ENCODE results near the gene C11orf21. TPM values are rescaled to one million over a fixed set of nuclear protein-coding genes. Genes with fewer than 3 reads are reported as not detected.

The C11orf21 gene
- total RNA-seq, 2 donors from 2014 or later: 13.6 to 16.6 TPM

DNA sequence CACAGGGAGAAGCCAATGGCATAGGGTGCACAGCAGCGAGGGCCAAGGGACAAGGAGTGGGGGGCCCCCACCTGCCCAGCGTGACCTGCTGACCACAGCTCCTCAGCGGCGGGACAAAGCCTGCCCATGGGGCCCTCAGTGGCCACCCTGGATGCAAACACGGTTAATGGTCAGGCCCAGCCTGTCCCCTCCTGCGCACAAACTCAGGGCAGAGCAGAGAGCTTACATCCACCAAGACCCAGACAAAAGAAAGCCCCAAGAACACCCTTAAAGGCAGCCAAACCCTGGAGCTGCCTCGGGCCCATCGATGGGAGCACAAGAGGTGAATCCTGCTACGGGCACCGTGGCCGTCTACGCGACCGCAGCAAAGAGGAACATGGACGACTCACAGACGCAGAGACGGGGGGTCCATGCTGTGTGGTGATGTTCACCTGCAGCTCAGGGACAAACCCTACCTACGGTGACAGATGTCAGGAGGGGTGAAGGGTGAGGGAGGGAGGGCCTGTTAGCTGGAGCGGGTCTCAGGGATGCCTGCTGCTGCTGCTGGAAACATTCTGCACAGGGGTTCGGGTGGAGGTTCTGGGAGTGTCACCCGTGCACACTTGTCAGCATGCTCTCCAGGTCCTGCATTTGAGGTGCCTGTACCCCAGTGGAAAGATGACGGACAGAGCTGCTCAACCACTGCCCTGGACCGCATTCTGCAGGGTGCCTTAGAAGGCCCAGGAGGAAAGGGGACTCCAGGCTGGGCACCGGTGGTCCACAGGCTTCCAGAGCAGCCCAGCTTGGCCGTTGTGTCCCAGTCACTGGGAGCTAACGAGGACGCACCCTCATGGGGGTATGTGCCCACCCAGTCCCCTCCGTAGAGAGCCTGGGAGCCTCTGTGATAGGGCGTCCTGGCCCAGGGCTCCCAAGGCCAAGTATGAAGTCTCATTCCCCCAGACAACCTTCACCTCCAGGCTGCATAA, 42.9 kb downstream of the C11orf21 start:
- no peak overlapping the region for H3K27ac Mint-ChIP-seq
- no peaks in the 10 kb centered on the region for H3K27me3 Mint-ChIP-seq (ENCODE audit: low read depth)
- H3K9me3 Mint-ChIP-seq: peaks cover 0 to 1% of the 10 kb centered on the region in 2 donors
- no peaks in the 10 kb centered on the region for H3K4me1 Mint-ChIP-seq (ENCODE audit: low read depth)
- H3K36me3 Mint-ChIP-seq (ENCODE audit: insufficient read depth in 2 of 2): no peaks in the 10 kb centered on the region
- DNase-seq (no peak), ATAC-seq (replicated peaks in 1 of 2) (no peak)
- no peak overlapping the region for H3K4me3 Mint-ChIP-seq

DNA sequence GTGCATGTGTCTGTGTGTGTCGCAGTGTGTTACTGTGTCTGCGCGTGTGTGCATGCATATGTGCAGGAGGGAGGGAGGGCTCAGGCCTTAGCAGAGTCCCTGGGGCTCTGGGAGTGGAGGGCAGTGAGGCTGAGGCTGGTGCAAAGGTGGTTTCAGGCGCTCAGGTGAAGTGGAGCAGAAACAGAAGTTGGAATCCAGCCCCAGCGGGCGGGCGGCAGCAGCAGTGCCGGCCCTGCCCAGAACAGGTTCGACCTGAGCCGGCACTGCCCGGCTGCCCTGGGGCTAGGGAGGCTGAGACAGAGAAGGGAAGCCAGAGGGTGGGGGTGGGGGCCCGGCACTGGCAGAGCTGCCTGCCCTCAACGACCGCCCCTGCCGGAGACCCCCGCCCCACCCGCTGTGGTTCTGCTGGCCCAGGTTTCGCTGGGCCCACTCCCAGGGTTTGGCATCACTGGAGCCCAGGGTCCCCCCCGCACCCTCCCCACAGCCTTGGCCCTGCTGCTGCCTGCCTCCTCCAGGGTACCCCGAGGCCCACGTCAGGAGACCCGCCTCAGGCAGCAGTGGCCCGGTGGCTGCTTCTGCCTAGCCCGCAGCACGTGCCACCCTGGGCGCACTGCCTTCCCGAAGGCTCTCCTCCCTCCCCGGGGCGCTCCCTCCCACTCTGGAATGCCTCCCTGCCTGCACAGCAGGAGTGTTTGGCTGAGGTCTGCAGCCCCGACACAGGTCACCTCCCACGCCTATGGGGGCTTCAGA, 44.6 kb downstream of the C11orf21 start:
- H3K36me3 Mint-ChIP-seq (ENCODE audit: insufficient read depth in 2 of 2): no peaks in the 10 kb centered on the region
- DNase-seq (no peak), ATAC-seq (replicated peaks in 1 of 2) (no peak)
- no peaks in the 10 kb centered on the region for H3K4me1 Mint-ChIP-seq (ENCODE audit: low read depth)
- no peak overlapping the region for H3K27ac Mint-ChIP-seq
- no peaks in the 10 kb centered on the region for H3K27me3 Mint-ChIP-seq (ENCODE audit: low read depth)
- peaks cover 0 to 1% of the 10 kb centered on the region in 2 donors for H3K9me3 Mint-ChIP-seq
- H3K4me3 Mint-ChIP-seq: no peak overlapping the region

DNA sequence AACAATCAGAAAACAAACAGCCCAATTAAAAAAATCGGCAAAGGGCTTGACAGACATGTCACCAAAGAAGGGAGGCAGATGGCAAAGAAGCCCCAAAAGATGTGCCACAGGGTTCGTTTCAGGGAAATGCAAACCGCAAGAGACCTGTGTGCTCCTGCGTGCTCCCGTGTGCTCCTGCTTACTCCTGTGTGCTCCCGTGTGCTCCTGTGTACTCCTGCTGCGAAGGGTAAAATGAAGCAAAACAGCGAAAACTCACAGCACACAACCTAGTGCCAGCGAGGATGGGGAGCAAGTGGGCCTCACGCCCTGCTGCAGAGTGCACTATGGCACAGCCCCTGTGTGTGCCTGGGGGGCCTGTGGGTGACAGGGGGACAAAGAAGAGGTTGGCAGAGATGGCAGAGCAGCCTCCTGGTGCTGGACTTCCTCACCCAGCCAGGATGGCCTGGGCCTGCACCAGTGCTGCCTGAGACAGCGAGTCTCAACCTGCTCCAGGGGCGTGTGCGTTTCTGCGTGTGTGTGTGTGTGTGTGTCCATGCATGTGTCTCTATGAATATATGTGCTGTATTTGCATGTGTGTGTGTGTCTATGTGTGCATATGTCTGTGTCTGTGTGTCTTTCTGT, 45.3 kb downstream of the C11orf21 start:
- ATAC-seq (replicated peaks in 1 of 2) (no peak), DNase-seq (no peak)
- Mint-ChIP-seq H3K27ac (no peak overlapping the region), H3K27me3 (ENCODE audit: low read depth) (no peaks in the 10 kb centered on the region), H3K9me3 (peaks cover 0 to 1% of the 10 kb centered on the region in 2 donors), H3K4me1 (ENCODE audit: low read depth) (no peaks in the 10 kb centered on the region), H3K4me3 (no peak overlapping the region), H3K36me3 (ENCODE audit: insufficient read depth in 2 of 2) (no peaks in the 10 kb centered on the region)

DNA sequence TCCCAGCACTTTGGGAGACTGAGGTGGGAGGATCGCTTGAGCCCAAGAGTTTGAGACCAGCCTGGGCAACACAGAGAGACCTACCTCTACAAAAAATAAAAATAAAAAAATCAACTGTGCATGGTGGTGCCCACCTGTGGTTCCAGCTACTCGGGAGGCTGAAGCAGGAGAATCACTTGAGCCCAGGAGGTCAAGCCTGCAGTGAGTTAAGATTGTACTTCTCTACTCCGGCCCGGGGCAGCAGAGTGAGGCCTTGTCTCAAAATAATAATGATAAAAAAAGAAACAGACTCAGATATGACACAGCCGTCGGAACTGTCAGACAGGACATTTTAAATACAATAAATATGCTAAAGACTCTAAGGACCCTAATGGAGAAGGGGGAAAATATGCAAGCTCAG, 49.7 kb downstream of the C11orf21 start:
- no peak overlapping the region for H3K27ac Mint-ChIP-seq
- peaks cover 0 to 1% of the 10 kb centered on the region in 2 donors for H3K9me3 Mint-ChIP-seq
- no peaks in the 10 kb centered on the region for H3K4me1 Mint-ChIP-seq (ENCODE audit: low read depth)
- H3K36me3 Mint-ChIP-seq (ENCODE audit: insufficient read depth in 2 of 2): no peaks in the 10 kb centered on the region
- ATAC-seq (replicated peaks in 1 of 2): no peak
- no peak overlapping the region for H3K4me3 Mint-ChIP-seq
- DNase-seq: no peak
- H3K27me3 Mint-ChIP-seq (ENCODE audit: low read depth): no peaks in the 10 kb centered on the region

DNA sequence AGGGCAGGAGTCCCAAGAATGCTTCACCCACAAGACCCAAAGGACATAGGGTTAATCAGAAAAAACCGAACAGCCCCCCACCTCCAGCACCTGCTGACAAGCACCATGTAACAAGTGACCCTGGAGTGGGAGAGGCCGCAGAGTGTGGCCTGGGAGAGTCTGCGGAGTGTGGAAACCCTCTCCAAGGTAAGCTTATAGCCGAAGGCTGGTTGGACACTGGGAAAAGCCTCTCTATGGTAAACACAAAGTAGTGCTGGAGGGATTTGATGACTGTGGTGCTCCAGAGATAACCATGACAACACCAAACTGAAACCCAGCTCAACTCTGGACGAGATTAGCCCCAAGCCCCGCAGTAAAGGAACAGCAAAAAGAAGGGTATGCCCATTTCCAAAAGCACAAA, 50.6 kb downstream of the C11orf21 start:
- no peak for DNase-seq
- H3K27me3 Mint-ChIP-seq (ENCODE audit: low read depth): no peaks in the 10 kb centered on the region
- H3K4me1 Mint-ChIP-seq (ENCODE audit: low read depth): no peaks in the 10 kb centered on the region

DNA sequence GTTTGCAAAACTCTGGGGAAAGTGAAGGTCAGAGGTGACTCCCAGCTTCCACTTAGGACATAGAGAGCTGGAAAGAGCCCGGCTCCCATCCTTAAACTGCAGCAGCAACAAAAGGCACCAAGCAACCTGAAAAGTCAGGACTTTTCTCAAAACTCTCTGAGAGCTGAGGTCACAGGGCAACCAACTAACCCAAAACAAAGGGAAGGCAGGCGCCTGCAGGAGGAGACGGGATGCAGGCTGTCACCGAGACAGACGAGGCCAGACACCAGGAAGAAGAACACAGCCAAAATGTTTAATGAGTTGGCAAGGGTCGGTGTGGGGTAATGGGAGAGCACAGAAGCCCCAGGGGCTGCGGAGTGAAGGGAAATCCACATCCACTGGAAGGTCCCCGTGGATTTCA, 51.2 kb downstream of the C11orf21 start:
- DNase-seq: no peak
- Mint-ChIP-seq H3K4me3 (no peak overlapping the region), H3K4me1 (ENCODE audit: low read depth) (no peaks in the 10 kb centered on the region), H3K36me3 (ENCODE audit: insufficient read depth in 2 of 2) (no peaks in the 10 kb centered on the region), H3K27ac (no peak overlapping the region), H3K9me3 (peaks cover 0 to 1% of the 10 kb centered on the region in 2 donors), H3K27me3 (ENCODE audit: low read depth) (no peaks in the 10 kb centered on the region)
- no peak for ATAC-seq (replicated peaks in 1 of 2)

More for the DNA sequence above, 50.6 kb downstream of the C11orf21 start:
- Mint-ChIP-seq H3K4me3 (no peak overlapping the region), H3K9me3 (peaks cover 0 to 1% of the 10 kb centered on the region in 2 donors), H3K27ac (no peak overlapping the region), H3K36me3 (ENCODE audit: insufficient read depth in 2 of 2) (no peaks in the 10 kb centered on the region)
- no peak for ATAC-seq (replicated peaks in 1 of 2)

DNA sequence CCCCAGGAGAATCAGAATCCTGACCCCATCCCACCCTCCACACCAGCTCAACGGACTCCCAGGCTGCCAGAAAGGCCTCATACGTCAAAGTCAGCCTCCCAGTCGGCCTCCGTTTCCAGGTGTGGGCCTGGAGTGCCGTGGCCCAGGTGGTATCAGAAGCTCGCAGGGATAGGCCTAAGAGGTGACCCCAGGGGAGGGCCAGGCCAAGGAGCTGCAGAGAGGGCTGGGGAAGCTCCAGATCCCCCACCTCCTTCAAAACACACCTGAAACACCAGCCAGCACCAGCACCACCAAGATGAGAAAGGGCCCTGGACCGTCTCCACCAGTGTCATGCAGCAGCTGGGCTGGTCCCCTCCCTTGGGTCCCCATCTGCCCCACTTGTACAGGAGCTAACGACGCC, 51.7 kb downstream of the C11orf21 start:
- Mint-ChIP-seq H3K4me3 (no peak overlapping the region), H3K9me3 (peaks cover 0 to 1% of the 10 kb centered on the region in 2 donors), H3K36me3 (ENCODE audit: insufficient read depth in 2 of 2) (no peaks in the 10 kb centered on the region), H3K27me3 (ENCODE audit: low read depth) (no peaks in the 10 kb centered on the region), H3K27ac (no peak overlapping the region), H3K4me1 (ENCODE audit: low read depth) (no peaks in the 10 kb centered on the region)
- DNase-seq: no peak
- ATAC-seq (replicated peaks in 1 of 2): no peak

DNA sequence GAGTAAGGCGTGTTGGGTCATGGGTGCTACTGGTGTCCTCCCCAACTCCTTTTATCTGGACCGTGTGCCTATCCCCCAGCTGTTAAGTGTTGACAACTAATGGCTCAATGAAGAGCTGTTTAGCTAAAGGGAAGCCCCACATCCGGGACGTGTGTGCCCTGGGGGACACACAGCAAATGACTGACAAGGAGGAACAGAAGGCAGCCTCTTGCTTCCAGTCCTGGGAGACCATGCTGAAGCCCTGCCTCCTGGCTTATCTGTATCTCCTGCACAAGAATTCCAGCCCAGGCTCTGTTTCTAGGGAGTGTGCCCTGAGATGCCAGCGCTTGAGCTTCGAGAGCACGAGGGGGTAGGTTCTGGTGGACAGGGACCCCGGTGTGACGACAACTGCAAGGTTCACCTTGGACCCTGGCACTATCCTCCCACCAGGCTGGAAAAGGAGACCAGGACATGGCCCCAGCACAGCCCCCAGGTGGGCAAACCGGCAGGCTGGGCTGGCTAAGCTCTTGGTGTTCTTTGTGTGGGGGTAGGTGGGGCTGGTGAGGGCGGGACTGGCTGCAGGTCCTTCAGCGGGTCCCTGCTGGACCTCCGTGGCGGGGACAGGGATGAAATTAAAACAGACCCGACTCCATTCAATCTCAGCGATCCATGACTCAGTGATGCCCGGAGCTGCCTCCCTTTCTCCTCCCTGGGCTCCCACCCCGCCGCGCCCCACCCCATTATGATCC, 52.4 kb downstream of the C11orf21 start:
- ATAC-seq (replicated peaks in 1 of 2) (no peak), DNase-seq (no peak)
- Mint-ChIP-seq H3K9me3 (peaks cover 0 to 1% of the 10 kb centered on the region in 2 donors), H3K4me3 (no peak overlapping the region), H3K27ac (no peak overlapping the region), H3K27me3 (ENCODE audit: low read depth) (peaks cover 4% of the 10 kb centered on the region), H3K36me3 (ENCODE audit: insufficient read depth in 2 of 2) (no peaks in the 10 kb centered on the region), H3K4me1 (ENCODE audit: low read depth) (no peaks in the 10 kb centered on the region)

DNA sequence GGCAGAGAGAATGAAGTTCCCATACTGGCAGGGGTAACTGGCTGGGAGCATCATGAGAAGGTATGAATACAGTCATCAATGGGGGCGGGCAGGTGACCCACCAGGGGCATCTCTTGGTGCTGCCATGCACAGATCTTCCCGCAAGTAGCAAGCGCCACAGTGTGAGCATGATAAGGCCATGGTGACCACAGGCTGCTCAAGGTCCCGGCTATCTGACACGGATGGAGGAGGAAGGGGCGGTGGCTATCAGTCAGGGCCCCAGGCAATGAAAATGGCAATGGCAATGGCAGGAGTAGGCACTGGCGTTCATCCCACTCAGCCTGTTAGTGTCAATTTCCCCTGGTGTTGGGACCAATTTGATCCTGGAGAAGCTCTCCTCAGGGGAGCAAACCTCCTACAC, 53.0 kb downstream of the C11orf21 start:
- ATAC-seq (replicated peaks in 1 of 2) (no peak), DNase-seq (no peak)
- no peaks in the 10 kb centered on the region for H3K36me3 Mint-ChIP-seq (ENCODE audit: insufficient read depth in 2 of 2)
- H3K4me1 Mint-ChIP-seq (ENCODE audit: low read depth): no peaks in the 10 kb centered on the region
- no peaks in the 10 kb centered on the region for H3K9me3 Mint-ChIP-seq
- H3K27ac Mint-ChIP-seq: no peak overlapping the region
- H3K4me3 Mint-ChIP-seq: no peak overlapping the region
- peaks cover 5% of the 10 kb centered on the region for H3K27me3 Mint-ChIP-seq (ENCODE audit: low read depth)

DNA sequence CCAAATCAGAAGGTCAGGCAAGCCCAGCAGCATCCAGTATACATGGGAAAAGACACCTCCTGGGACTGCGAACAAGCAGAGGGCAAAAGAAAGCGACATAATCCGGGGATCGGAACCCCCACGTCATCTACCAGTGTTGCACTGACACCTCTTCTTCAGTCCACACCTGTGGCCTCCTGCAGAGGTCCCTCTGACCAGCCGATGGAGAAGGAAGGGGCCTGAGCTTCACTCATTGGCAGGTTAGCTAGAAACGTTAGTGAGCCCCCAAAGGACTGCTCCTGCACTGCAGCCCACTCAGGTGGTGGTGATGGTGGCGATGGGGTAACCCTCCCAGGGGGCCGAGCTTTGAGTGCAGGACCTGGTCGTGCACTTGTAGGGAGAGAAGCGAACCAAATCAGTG, 53.5 kb downstream of the C11orf21 start:
- no peaks in the 10 kb centered on the region for H3K9me3 Mint-ChIP-seq
- peaks cover 5% of the 10 kb centered on the region for H3K27me3 Mint-ChIP-seq (ENCODE audit: low read depth)
- no peaks in the 10 kb centered on the region for H3K36me3 Mint-ChIP-seq (ENCODE audit: insufficient read depth in 2 of 2)
- H3K27ac Mint-ChIP-seq: no peak overlapping the region
- H3K4me3 Mint-ChIP-seq: no peak overlapping the region
- ATAC-seq (replicated peaks in 1 of 2) (no peak), DNase-seq (no peak)
- H3K4me1 Mint-ChIP-seq (ENCODE audit: low read depth): no peaks in the 10 kb centered on the region

DNA sequence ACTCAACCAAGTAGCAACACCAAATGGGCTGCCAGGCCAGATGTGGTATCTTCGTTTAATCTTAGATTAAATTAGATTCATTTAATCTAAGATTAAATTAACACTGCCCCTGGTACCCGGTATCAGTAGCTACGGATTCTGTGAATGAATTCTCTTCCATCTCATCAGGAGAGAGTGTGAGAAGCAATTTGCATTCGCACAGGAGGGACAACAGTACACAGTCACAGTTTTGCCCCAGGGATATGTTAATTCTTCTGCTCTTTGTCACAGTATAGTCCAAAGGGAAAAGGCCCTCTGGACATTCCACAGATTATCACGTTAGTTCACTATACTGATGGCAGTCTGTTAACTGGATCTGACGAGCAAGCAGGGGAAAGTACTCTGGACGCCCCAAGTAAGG, 54.2 kb downstream of the C11orf21 start:
- H3K27me3 Mint-ChIP-seq (ENCODE audit: low read depth): peaks cover 5% of the 10 kb centered on the region
- no peak overlapping the region for H3K27ac Mint-ChIP-seq
- no peaks in the 10 kb centered on the region for H3K4me1 Mint-ChIP-seq (ENCODE audit: low read depth)
- no peak overlapping the region for H3K4me3 Mint-ChIP-seq
- no peaks in the 10 kb centered on the region for H3K36me3 Mint-ChIP-seq (ENCODE audit: insufficient read depth in 2 of 2)
- ATAC-seq (replicated peaks in 1 of 2) (no peak), DNase-seq (no peak)
- H3K9me3 Mint-ChIP-seq: peaks cover 0 to 3% of the 10 kb centered on the region in 2 donors

All from activated T-cell treated with anti-CD3 and anti-CD28 coated beads, Interleukin-2, amount 50 U/mL, for 72 hours (primary cell).